ENCODE results near the gene FYTTD1. TPM values are rescaled to one million over a fixed set of nuclear protein-coding genes. Genes with fewer than 3 reads are reported as not detected.
A peak's percentile ranks its signal among the peaks of the same experiment; 100 is the strongest.
"Not testable (repeated sequence)": the region's sequence is repeated elsewhere in the genome, so short reads cannot be mapped to it uniquely, and the experiment has no call there.

Gene FYTTD1
- total RNA-seq, 1 donor from 2014 or later = 50.8 TPM

- TF ChIP-seq CTCF (IDR thresholded peaks at IDR 0.05; ENCODE audit: unreplicated experiment) = no peak
- no peaks in the 10 kb centered on the region for H3K27me3 Mint-ChIP-seq
- peak overlapping the region; percentile 49 for H3K27ac Mint-ChIP-seq
- H3K4me3 Mint-ChIP-seq (ENCODE audit: low read depth) = no peak overlapping the region
- peaks cover 2% of the 10 kb centered on the region for H3K4me1 Mint-ChIP-seq (ENCODE audit: low read depth)
- H3K9me3 Mint-ChIP-seq (ENCODE audit: low read depth) = peaks cover 4% of the 10 kb centered on the region
- peaks cover 9% of the 10 kb centered on the region for H3K36me3 Mint-ChIP-seq (ENCODE audit: insufficient read depth)
- DNase-seq (ENCODE audit: low spot score, unreplicated experiment) = no peak
Observed at GRCh38 chr3:197722734-197723133, 26.9 kb upstream of the FYTTD1 start.

GRCh38 chr3:197727878-197728277 is 21.8 kb upstream of the FYTTD1 start:
- H3K4me1 Mint-ChIP-seq (ENCODE audit: low read depth); H3K36me3 Mint-ChIP-seq (ENCODE audit: insufficient read depth); H3K4me3 Mint-ChIP-seq (ENCODE audit: low read depth); DNase-seq (ENCODE audit: low spot score, unreplicated experiment); H3K27ac Mint-ChIP-seq; H3K27me3 Mint-ChIP-seq; H3K9me3 Mint-ChIP-seq (ENCODE audit: low read depth): not testable (repeated sequence)

DNA sequence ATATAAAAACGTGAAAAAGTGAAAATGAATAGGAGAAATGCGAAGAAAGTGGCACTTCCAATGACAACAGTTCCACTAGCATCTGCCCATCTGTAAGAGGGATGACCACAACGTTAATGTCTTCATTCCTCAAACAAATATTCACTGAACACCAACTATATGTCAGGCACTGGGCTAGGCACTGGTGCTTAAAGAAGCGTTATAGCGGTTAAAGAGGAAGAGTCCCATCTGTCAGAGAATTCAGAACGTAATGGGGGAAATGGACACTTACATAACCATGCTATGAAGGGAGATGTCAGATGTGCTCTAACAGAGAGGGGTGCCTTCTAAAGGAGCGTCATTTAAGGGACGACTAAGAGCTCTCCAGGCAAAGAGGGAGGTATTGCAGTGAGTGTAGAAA is 21.2 kb upstream of the FYTTD1 start:
- Mint-ChIP-seq H3K36me3 (ENCODE audit: insufficient read depth) (peaks cover 5% of the 10 kb centered on the region), H3K9me3 (ENCODE audit: low read depth) (no peaks in the 10 kb centered on the region), H3K27ac (no peak overlapping the region), H3K4me1 (ENCODE audit: low read depth) (peaks cover 1% of the 10 kb centered on the region), H3K4me3 (ENCODE audit: low read depth) (no peak overlapping the region), H3K27me3 (no peaks in the 10 kb centered on the region)
- DNase-seq (ENCODE audit: low spot score, unreplicated experiment) = no peak
- no peak for TF ChIP-seq CTCF (IDR thresholded peaks at IDR 0.05; ENCODE audit: unreplicated experiment)

GRCh38 chr3:197730200-197730599 is 19.5 kb upstream of the FYTTD1 start:
- no peak overlapping the region for H3K27ac Mint-ChIP-seq
- H3K27me3 Mint-ChIP-seq = no peaks in the 10 kb centered on the region
- peaks cover 5% of the 10 kb centered on the region for H3K36me3 Mint-ChIP-seq (ENCODE audit: insufficient read depth)
- DNase-seq (ENCODE audit: low spot score, unreplicated experiment) = no peak
- no peaks in the 10 kb centered on the region for H3K9me3 Mint-ChIP-seq (ENCODE audit: low read depth)
- peaks cover 1% of the 10 kb centered on the region for H3K4me1 Mint-ChIP-seq (ENCODE audit: low read depth)
- H3K4me3 Mint-ChIP-seq (ENCODE audit: low read depth) = no peak overlapping the region
- no peak for TF ChIP-seq CTCF (IDR thresholded peaks at IDR 0.05; ENCODE audit: unreplicated experiment)

DNA sequence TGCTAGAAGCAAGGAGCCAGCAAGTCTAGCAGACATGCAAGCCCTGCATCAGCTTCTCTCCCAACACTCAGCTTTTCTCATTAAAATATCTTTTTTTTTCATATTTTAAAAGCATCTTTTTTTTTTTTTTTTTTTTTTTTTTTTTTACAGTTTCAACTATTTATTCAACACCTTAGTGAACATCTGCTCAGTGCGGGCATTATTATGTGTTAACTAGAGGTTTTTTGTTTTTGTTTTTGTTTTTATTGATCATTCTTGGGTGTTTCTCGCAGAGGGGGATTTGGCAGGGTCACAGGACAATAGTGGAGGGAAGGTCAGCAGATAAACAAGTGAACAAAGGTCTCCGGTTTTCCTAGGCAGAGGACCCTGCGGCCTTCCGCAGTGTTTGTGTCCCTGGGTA is 18.9 kb upstream of the FYTTD1 start:
- H3K4me1 Mint-ChIP-seq (ENCODE audit: low read depth); DNase-seq (ENCODE audit: low spot score, unreplicated experiment); H3K27ac Mint-ChIP-seq; H3K36me3 Mint-ChIP-seq (ENCODE audit: insufficient read depth); H3K27me3 Mint-ChIP-seq; H3K4me3 Mint-ChIP-seq (ENCODE audit: low read depth); H3K9me3 Mint-ChIP-seq (ENCODE audit: low read depth): not testable (repeated sequence)

GRCh38 chr3:197731483-197731882 is 18.2 kb upstream of the FYTTD1 start:
- H3K4me3 Mint-ChIP-seq (ENCODE audit: low read depth); H3K27ac Mint-ChIP-seq; H3K4me1 Mint-ChIP-seq (ENCODE audit: low read depth); H3K27me3 Mint-ChIP-seq; H3K9me3 Mint-ChIP-seq (ENCODE audit: low read depth); DNase-seq (ENCODE audit: low spot score, unreplicated experiment); H3K36me3 Mint-ChIP-seq (ENCODE audit: insufficient read depth): not testable (repeated sequence)

DNA sequence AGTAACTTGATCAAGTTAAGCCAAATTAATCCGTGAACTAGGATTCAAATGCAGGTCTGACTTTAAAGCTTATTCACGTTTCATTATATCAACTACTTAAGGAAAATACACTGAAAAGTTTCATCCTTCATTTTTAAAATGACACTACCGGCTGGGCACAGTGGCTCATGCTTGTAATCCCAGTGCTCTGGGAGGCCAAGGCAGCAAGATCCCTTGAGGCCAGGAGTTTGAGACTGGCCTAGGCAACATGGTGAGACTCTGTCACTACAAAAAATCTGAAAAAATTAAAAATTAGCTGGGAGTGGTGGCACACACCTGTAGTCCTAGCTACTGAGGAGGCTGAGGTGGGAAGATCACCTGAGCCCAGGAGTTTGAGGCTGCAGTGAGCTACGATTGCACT is 16.6 kb upstream of the FYTTD1 start:
- Mint-ChIP-seq H3K27me3 (no peaks in the 10 kb centered on the region), H3K4me1 (ENCODE audit: low read depth) (peaks cover 13% of the 10 kb centered on the region), H3K9me3 (ENCODE audit: low read depth) (no peaks in the 10 kb centered on the region), H3K4me3 (ENCODE audit: low read depth) (no peak overlapping the region), H3K36me3 (ENCODE audit: insufficient read depth) (peaks cover 5% of the 10 kb centered on the region), H3K27ac (no peak overlapping the region)
- no peak for TF ChIP-seq CTCF (IDR thresholded peaks at IDR 0.05; ENCODE audit: unreplicated experiment)
- no peak for DNase-seq (ENCODE audit: low spot score, unreplicated experiment)

Measured in progenitor cell of endocrine pancreas (in vitro differentiated cells).